OCI-LY7 (cell line): ENCODE results near the gene PARVB. TPM values are rescaled to one million over a fixed set of nuclear protein-coding genes. Genes with fewer than 3 reads are reported as not detected.

Experiments
- BruUV-seq: library from RNA; stranded (reverse); fragments of 400-500 nt; replicated peaks from 2 replicates; lab custom pipeline; 2021; lab: Mats Ljungman, UMichigan
- CTCF ChIA-PET: fragments of 300-600 bp; sonication (Branson Sonifier 250); formaldehyde crosslinking; loops from one replicate; lab custom pipeline; 2022; ENCODE audit warnings: antibody characterized with exemption; ENCODE audit not compliant: unreplicated experiment; lab: Charles Lee
- POLR2A ChIA-PET: fragments of 300-600 bp; sonication (Branson Sonifier 250); formaldehyde crosslinking; loops from one replicate; lab custom pipeline; 2022; ENCODE audit warnings: antibody characterized with exemption; lab: Charles Lee
- DNase-seq: peaks from one replicate; pipeline ENCODE4 v3.0.0-alpha.2; 2015; ENCODE audit warnings: low spot score
- H2AFZ ChIP-seq: fragments of 200-600 bp; sonication (generic), shearing (Covaris generic); 2 replicates; pipeline ENCODE4 v1.6.1; 2014; ENCODE audit warnings: mild to moderate bottlenecking, antibody characterized with exemption, low read length, moderate library complexity
- H3K27ac ChIP-seq: fragments of 200-600 bp; sonication (generic); 2 replicates; pipeline ENCODE4 v1.5.1; 2014; ENCODE audit warnings: mixed run types, low read depth, mild to moderate bottlenecking, moderate library complexity, low read length, inconsistent platforms; ENCODE audit not compliant: poor library complexity, severe bottlenecking
- H3K36me3 ChIP-seq: fragments of 200-600 bp; sonication (generic); 2 replicates; pipeline ENCODE4 v1.6.1; 2014; ENCODE audit warnings: mild to moderate bottlenecking, antibody characterized with exemption, low read length, moderate library complexity, mixed read lengths; ENCODE audit not compliant: insufficient read depth
- H3K4me1 ChIP-seq: fragments of 200-600 bp; sonication (generic); 2 replicates; pipeline ENCODE4 v1.5.1; 2014; ENCODE audit warnings: mild to moderate bottlenecking, low read length; ENCODE audit not compliant: insufficient read depth, poor library complexity, severe bottlenecking
- H3K4me2 ChIP-seq: fragments of 200-600 bp; sonication (generic); 2 replicates; pipeline ENCODE4 v1.6.1; 2014; ENCODE audit warnings: mild to moderate bottlenecking, low read length
- H3K4me3 ChIP-seq: fragments of 200-600 bp; sonication (generic); 2 replicates; pipeline ENCODE4 v1.5.1; 2014; ENCODE audit warnings: mild to moderate bottlenecking, low read depth, low read length; ENCODE audit not compliant: poor library complexity, severe bottlenecking
- H3K79me2 ChIP-seq: fragments of 200-600 bp; sonication (generic); 2 replicates; pipeline ENCODE4 v1.6.1; 2016; ENCODE audit warnings: low read depth, mild to moderate bottlenecking, low read length, moderate library complexity, mixed read lengths; ENCODE audit not compliant: insufficient read depth
- H3K9me2 ChIP-seq: fragments of 200-600 bp; sonication (generic); 2 replicates; pipeline ENCODE4 v1.6.1; 2016; ENCODE audit warnings: mild to moderate bottlenecking, low read length, mixed read lengths; ENCODE audit not compliant: insufficient read depth
- H3K9me3 ChIP-seq: fragments of 200-600 bp; sonication (generic); 2 replicates; pipeline ENCODE4 v1.6.1; 2014; ENCODE audit warnings: mild to moderate bottlenecking, mixed run types, low read length, mixed read lengths
- H4K20me1 ChIP-seq: fragments of 200-600 bp; sonication (generic); 2 replicates; pipeline ENCODE4 v1.6.1; 2014; ENCODE audit warnings: mild to moderate bottlenecking, antibody characterized with exemption, low read length, moderate library complexity, mixed read lengths; ENCODE audit not compliant: insufficient read depth
- CTCF ChIP-seq: fragments of 200-600 bp; sonication (generic); conservative IDR thresholded peaks from 2 replicates; pipeline ENCODE4 v1.5.1; 2014; ENCODE audit warnings: mild to moderate bottlenecking, antibody characterized with exemption, low read length, moderate library complexity, mixed read lengths
- EZH2phosphoT487 ChIP-seq: fragments of 200-600 bp; sonication (generic); IDR thresholded peaks from 2 replicates; pipeline ENCODE4 v1.6.1; 2018; ENCODE audit warnings: low read depth, borderline replicate concordance, mild to moderate bottlenecking, mixed run types, antibody characterized with exemption, low read length, moderate library complexity, mixed read lengths
- intact Hi-C: fragments of 100-400 bp; cut with micrococcal nuclease; formaldehyde crosslinking; loops from one replicate; pipeline ENCODE4 v1.10.0; 2022; ENCODE audit not compliant: unreplicated experiment
- total RNA-seq, 2 experiments: library from RNA; depleted of rRNA in 1 of 2; stranded (reverse); fragments of >200 nt in 1 of 2; shearing (Covaris generic) in 1 of 2; gene quantifications; 2 replicates each; pipeline ENCODE4 v1.2.3, GENCODE V29; 2014 to 2022

Gene PARVB
- total RNA-seq, 2 experiments from 2014 or later = 0.34 TPM; not detected in 1

DNA sequence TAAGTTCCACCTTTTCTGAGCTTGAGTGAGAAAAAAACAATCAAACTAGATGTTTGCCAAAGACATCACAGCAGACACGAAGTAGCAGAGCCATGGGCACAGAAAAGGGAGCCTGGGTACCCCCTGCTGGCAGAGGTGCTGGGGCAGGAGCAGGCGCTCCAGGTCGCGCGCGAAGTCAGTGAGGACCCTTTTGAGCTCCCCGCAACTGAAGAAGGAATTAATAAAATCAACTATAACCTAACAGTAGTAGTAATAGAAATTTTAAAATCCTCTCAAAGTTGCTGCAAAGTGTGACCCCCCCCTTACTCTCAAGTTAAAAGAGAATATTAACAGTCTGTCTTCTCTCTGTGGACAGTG is 20.0 kb upstream of the PARVB start:
- no TSS peak for BruUV-seq
- CTCF ChIA-PET = no interaction called here
- DNase-seq = no peak
- no peaks in the 10 kb centered on the region for H3K9me2 ChIP-seq
- no peaks in the 10 kb centered on the region for H4K20me1 ChIP-seq
- POLR2A ChIA-PET = no interaction called here
- no peaks in the 10 kb centered on the region for H3K79me2 ChIP-seq
- no peak overlapping the region for H3K4me2 ChIP-seq
- H3K4me1 ChIP-seq = no peaks in the 10 kb centered on the region
- no peak overlapping the region for H2AFZ ChIP-seq
- intact Hi-C loops = no loop called here
- H3K36me3 ChIP-seq = peaks cover 19% of the 10 kb centered on the region
- no peak for TF ChIP-seq EZH2phosphoT487
- TF ChIP-seq CTCF = no peak
- no peak overlapping the region for H3K4me3 ChIP-seq
- no peak overlapping the region for H3K27ac ChIP-seq
- no peaks in the 10 kb centered on the region for H3K9me3 ChIP-seq

DNA sequence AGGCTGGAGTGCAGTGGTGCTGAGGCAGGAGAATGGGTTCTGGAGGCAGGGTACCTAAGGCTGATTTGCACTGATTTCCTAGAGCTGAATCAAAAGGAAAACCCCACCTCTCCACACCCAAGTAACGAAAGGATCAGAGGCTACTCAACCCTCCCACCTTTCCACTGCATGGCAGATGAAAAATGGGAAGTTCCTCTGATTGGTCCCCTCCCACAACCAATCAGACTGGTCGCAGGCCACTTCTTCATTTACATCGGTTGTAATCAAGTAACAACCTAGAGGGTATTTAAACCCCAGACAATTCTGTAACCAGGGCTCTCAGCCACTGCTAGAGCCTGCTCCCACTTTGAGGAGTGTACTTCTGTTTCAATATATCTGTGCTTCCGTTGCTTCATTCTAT is 18.6 kb upstream of the PARVB start:
- Histone ChIP-seq H3K9me3 (no peaks in the 10 kb centered on the region), H3K79me2 (no peaks in the 10 kb centered on the region), H3K4me2 (no peak overlapping the region), H3K4me1 (no peaks in the 10 kb centered on the region), H3K36me3 (peaks cover 9% of the 10 kb centered on the region; the same call in 1 of the 2 replicates), H4K20me1 (no peaks in the 10 kb centered on the region), H2AFZ (no peak overlapping the region), H3K4me3 (no peak overlapping the region), H3K27ac (no peak overlapping the region), H3K9me2 (no peaks in the 10 kb centered on the region)
- POLR2A ChIA-PET = no interaction called here
- no peak for DNase-seq
- intact Hi-C loops = no loop called here
- CTCF ChIA-PET = no interaction called here
- BruUV-seq = no TSS peak
- TF ChIP-seq EZH2phosphoT487 = no peak
- TF ChIP-seq CTCF = no peak

DNA sequence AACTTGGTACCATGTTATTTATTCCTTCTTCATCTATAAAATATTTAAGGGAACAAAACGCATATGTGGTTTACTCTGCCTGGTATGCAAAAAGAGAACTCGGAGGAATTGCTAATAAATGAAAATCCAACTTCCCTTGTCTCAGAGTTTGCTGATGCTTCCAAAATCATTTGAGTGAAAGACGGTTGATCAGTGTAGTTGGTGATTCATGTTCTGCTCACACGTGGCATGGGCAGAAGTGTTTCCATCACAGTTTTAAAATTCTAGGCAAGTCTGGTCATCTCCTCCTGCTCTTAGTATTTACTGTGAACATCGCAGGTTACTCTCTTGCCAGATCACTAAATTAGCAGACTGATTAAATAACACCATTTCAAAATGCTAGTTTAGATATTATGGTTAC is 11.9 kb upstream of the PARVB start:
- intact Hi-C loops = no loop called here

More for the DNA sequence above, 11.9 kb upstream of the PARVB start:
- Histone ChIP-seq H3K27ac (no peak overlapping the region), H3K9me3 (no peaks in the 10 kb centered on the region), H3K4me1 (no peaks in the 10 kb centered on the region), H3K4me3 (no peak overlapping the region), H3K9me2 (no peaks in the 10 kb centered on the region), H3K36me3 (no peaks in the 10 kb centered on the region), H3K79me2 (no peaks in the 10 kb centered on the region), H2AFZ (no peak overlapping the region), H3K4me2 (no peak overlapping the region), H4K20me1 (no peaks in the 10 kb centered on the region)
- BruUV-seq = no TSS peak
- no peak for DNase-seq
- POLR2A ChIA-PET = no interaction called here
- TF ChIP-seq EZH2phosphoT487 = no peak
- TF ChIP-seq CTCF = no peak
- CTCF ChIA-PET = no interaction called here
